GM21390 (cell line): ENCODE data around the gene PUS7L.
"Not testable (repeated sequence)": the region's sequence is repeated elsewhere in the genome, so short reads cannot be mapped to it uniquely, and the experiment has no call there.

Source experiments
- ATAC-seq: cut with Tn5 transposase; IDR thresholded peaks from one replicate; pipeline ENCODE4 v1.9.1; 2021; ENCODE audit not compliant: unreplicated experiment

Gene PUS7L

DNA sequence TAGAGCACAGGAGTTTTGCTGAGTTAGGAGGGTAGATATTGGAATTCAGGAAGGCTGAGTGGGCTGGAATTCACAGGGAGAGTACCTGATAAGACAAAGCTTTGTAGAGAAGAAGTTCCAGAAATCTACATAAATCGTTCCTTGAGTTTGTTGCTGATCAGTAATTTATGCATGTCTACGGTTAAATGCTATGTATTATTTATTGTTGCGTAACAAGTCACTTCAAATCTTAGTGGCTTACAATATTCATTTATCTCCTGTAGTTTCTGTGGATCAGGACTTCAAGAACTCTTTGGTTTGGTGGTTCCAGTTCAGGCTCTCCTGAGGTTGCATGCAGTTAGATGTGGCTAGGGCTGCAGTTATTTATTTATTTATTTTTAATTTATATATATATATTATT is 7.8 kb downstream of the PUS7L start:
- ATAC-seq, result no peak

DNA sequence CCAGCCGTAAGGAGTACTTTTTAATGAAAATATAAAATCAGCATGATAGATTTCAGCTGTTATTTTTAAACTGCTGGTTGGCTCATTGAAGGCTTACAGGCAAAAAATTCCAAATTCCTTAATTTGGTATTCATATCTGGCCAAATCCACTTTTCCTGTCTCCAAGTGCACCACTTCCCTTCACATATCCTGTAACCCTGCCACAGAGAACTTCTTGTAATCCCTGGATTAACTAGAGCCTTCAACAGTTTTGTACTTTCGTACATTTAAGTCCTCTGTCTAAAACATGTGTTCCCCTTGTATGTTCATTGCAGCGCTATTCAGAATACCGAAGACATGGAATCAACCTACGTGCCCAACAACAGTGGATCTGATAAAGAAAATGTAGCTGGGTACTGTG is 9.6 kb downstream of the PUS7L start:
- no peak for ATAC-seq

DNA sequence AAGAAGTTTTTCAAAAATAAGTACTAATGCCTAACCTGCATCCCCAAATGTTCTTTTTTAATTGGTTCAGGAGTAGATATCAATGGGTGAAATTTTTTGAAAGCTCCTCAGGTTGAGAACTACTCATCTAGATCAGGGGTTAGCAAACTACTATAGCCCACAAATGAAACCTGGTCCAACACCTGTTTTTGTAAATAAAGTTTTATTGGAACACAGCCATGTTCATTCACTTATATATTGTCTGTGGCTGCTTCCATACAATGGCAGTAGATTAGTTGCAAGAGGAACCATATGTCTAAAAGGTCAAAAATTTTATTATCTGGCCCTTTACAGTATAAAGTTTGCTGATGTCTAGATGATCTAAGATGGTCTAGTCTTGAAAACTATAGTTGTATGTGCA is 13.8 kb downstream of the PUS7L start:
- ATAC-seq, result no peak

DNA sequence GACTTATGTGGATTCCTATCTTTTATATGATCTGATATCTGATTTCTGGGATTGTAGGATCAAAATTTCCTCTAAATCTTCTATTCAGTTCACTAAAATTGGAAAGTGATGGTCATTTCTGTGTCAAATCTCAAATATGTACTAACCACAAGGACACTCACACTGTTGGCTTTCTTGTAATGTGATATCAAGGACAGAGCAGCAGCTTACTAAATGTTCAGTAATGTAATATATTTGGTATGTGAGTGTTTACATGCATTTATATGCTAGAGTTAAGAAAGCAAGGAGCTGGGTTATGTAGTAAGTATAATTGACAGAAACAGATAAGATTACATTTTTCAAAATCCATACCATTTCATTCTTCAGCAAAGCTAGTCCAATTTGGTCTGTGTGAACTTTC is 16.5 kb downstream of the PUS7L start:
- ATAC-seq, result no peak

DNA sequence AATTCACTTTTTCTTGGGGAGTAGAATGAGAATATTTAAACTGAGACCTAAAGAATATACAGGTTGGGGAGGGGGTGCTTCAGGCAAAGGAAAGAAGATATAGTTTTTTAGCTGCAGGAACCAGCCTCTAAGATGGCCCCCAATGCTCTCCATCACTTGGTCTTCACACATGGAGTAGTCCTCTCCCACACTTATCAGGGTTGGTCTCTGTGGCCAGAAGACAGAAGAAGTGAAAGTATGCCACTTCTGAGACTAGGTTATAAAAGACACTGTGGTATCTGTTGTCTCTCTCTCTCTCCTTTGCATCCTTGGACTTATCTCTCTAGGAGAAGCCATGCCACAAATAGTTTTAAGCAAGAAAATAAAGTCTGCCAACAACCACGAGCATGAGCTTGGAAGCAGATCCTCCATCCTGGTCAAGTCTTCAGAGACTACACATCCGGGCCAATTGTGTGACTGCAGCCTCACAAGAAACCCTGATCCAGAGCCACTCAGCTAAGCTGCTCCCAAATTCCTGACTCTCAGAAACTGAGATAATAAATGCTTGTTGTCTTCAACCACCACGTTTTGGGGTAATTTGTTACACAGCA is 18.0 kb downstream of the PUS7L start:
- peak; percentile 79 for ATAC-seq

GRCh38 chr12:43737646-43738045 is 20.9 kb downstream of the PUS7L start:
- ATAC-seq, result no peak

GRCh38 chr12:43736927-43737440 is 21.6 kb downstream of the PUS7L start:
- ATAC-seq, result no peak

DNA sequence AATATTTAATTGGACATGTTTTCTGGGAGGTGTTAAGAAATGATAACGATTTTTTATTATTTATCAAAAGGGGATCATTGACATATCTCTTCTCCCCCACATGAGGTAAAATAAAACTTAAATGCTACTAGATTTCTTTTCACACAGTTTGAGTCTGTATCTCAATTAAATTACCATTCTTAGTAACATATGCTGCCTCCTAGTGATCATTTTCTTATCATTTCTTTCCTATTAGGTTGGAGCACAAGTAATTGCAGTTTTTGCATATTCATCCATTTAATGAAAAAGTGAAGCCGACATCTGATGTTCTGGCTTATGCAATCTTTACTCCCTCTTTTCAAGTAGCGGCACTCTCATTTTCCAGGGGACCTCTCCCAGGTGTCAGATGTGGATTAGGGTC is 24.9 kb downstream of the PUS7L start:
- ATAC-seq, result no peak

DNA sequence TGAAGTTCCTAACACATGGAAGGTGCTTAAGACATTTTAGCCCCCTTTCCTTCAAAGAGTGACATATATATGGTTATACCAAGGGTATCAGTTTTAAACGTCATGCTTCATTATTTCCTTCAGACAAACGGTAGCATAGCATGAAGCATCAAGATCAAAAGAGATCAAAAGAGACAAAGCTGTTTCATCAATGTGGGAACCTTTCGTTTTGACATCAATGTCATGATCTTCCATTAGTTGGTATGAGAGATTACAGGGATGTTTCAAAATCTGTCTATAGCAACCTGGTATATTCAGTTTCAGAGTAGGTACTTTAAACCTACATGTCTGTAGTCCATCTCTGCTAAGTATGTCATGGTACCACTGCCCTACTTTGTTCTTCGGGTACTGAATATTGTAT is 28.3 kb downstream of the PUS7L start:
- ATAC-seq, result no peak

DNA sequence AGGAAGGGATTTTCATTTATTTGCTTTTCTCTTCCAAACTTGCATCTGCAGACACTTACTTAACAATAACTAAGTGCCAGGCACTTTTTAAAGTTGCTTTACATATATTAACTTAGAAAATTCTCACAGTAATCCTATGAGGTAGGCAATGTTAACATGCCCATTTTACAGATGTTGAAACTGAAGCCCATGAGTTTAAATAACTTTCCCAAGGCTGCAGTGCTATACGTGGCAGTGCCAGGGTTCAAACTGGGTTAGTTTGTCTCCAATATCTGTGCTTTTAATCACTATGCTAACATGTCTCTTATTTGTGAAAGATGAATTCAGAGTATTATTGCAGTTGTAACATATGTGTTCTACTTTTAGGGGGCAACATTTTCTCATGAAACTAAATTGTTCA is 29.9 kb downstream of the PUS7L start:
- no peak for ATAC-seq

DNA sequence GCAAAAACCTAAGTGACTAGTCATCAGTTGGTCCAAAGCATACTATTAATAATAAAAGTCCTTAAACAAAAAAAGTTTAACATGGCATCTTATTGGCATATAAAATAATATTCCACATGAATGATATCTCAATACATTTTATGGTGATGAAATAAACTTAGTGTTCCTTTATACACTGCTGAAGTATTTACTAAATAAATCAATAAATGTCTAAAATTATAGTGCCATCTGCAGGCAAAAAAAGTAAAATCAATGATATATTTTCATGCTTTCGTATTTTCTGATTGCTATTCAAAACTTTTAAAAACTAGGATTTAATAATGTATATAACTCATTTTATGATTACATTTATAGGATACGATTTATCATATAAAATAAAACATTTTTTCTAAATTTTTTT is 30.5 kb downstream of the PUS7L start:
- no peak for ATAC-seq

DNA sequence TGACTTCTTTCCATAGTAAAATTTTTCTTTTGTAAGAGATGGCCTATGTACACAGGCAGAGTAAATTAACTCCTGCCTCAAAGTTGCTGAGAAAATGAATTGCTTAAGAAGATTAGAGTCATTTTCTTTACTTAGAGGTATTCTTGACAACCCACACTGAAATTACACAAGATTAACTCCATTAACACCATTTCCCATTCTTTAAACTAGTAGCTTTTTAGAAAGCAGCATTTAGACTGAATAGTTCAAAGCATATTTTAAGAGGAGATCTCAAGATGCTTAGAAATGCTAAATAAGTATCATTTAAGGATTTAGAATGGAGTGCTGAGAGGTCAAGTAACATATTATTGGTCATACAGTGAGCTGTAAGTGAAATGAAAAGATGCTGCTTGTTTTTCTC is 35.5 kb downstream of the PUS7L start:
- ATAC-seq, result no peak

- no peak for ATAC-seq
Measured at GRCh38 chr12:43722621-43723020, 36.0 kb downstream of the PUS7L start.

- no peak for ATAC-seq
Measured at GRCh38 chr12:43711348-43711747, 47.2 kb downstream of the PUS7L start.

DNA sequence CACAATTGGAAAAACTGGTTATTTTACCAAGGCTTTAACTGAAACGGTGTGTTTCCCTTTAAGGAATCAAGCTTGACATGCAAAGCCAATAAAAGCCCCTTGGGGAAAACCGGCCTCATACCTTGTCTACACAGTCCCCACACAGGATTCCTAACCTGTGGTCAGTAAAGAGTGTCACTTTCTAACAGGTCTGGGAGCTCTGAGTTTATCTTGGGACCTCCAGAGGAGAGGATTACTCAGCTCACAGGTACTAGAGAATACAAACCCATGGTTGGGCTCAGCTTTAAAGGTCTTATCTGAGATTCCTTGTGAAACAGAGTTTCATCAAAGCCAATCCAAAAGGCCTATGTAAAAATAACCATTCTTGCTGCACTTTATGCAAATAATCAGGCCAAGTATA is 54.8 kb downstream of the PUS7L start:
- ATAC-seq, result not testable (repeated sequence)

- not testable (repeated sequence) for ATAC-seq
Measured at GRCh38 chr12:43701194-43701593, 57.4 kb downstream of the PUS7L start.

DNA sequence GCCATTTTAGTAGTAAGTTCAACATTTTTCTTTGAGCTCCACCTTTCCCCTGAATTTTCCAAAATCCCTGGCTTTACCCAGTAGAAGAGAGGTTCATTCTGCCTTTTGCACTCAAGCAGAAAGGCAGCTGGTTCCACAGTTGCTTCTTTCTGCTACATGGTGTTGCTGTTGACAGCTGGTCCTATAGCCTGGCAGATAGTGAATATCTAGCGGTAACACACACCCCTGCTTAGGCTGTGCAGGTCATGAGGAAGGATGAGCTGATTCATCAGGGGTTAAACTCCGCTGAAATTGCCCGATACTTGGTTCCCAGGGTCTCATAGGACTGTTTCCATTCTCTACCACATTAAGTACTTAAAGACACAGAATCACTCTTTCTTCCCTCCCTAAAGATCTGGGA is 62.4 kb downstream of the PUS7L start:
- no peak for ATAC-seq

DNA sequence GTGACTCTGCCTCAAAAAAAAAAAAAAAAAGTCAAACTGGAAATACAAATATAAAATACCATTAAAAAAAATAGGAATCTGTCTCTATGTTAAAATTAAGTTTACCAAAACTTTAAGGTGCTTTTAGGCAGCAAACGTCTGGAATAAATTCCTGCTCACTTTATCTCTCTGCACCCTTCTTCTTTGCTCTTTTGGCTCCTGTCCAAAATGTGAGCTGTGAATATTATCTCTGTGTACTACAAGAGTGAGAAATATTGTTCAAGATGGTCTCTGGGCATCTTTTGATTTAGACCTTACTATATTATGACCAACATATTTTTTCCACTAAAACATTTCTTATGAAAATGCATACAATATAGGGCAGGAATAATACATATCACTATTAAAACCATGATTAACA is 63.7 kb downstream of the PUS7L start:
- ATAC-seq, result no peak

DNA sequence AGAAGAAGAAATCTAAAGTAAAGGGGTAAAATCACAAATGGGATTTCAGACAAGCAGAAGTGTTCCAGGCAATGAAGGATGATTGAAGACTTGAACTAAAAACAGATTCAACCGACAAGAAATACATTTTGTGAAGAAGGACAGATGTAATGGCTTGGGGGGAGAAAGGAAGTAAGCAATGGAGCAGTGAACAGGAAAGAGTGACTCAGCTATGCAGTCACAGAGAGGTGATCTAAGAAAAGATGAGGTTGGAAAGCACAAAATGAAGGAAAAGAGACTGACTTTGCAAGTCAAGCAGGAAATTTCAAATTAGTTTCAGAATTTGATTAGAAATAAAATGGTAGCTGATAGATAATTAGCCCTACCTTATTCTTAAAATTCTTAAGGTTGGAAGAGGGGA is 66.5 kb downstream of the PUS7L start:
- ATAC-seq, result no peak

DNA sequence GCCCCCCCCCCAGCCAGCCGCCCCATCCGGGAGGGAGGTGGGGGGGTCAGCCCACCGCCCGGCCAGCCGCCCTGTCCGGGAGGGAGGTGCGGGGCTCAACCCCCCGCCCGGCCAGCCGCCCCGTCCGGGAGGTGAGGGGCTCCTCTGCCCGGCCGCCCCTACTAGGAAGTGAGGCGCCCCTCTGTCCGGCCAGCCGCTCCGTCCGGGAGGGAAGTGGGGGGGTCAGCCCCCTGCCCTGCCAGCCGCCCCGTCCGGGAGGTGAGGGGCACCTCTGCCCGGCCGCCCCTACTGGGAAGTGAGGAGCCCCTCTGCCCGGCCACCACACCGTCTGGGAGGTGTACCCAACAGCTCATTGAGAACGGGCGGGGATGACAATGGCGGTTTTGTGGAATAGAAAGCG is 73.1 kb downstream of the PUS7L start:
- ATAC-seq, result not testable (repeated sequence)

DNA sequence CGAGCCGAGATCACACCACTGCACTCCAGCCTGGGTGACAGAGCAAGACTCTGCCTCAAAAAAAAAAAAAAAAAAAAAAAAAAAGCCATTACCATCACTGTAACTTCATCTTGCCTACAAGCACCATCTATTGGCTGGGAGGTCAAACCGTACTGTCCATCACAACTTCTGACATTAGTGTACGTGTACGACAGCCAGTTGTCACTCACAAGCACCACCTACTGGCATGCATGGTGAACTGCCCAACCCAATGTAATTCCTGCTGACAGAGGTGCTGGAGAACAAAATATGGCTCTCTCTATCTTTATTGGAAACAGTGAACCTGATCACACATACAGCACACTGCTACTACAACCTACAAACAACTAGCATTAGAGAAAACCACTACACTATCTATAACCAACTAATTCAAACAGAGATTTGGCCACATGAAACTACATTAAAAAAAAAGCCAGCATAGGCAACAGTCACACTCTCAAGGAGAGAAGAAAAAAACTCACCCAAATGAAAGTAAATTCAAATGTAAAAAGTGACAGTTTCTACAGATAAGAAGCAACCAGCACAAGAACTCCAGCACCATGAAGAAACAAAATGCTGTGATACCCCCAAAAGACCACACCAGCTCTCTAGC is 82.3 kb downstream of the PUS7L start:
- ATAC-seq, result peak; percentile 96

DNA sequence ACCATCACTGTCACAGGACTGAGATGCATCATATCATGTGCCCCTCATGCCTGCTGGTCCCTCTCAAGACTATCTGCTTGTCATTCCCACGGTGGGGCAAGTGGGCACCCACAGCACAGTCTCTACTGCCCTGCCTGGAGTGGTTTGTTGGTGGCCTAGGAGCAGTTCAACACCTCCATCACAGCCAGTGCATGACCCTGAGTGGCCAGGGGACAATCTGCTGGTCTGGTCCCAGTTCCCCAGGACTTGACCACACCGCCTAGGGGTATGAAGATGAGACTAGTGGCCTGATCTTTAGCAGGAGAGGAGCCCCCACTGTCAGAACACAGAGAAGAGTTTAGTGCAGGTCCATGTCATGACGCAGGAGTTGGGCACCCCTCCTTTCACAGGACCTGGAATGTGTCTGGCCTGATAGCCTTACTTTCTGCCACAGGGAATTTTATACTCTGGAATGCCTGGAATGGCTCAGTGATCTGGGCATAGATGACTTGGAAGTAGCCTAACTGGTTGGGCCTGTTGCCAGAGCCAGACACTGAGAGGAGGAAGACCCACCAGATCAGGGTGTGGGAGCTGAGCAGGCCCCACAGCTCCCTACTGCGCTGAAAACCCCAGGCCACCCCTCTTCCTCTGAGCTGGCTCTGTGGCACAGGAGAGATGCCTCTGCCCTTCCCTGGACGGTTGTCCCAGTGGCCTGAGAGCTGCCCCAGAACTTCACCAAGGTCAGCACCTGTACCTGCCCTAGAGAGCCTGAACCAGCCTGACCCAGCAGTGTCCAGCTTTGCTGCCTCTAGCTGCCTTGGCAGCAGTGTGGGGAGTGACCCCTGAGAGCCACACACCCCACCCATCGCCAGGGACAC is 83.3 kb downstream of the PUS7L start:
- ATAC-seq, result no peak
